K562 (cell line): ENCODE measurements around the gene RNF207. TPM values are rescaled to one million over a fixed set of nuclear protein-coding genes. Genes with fewer than 3 reads are reported as not detected.

ENCODE experiments used
- ATAC-seq: fragments of 200-7000 bp; cut with Tn5 transposase; 3 replicates; pipeline ENCODE4 v1.9.1; 2020; ENCODE audit warnings: moderate library complexity
- BruUV-seq: library from RNA; stranded (reverse); fragments of 400-500 nt; replicated peaks from 2 replicates; lab custom pipeline; 2021; lab: Mats Ljungman, UMichigan
- CTCF ChIA-PET: fragments of 300-600 bp; formaldehyde crosslinking; extraction: SDS; loops from one replicate; lab custom pipeline; 2021; ENCODE audit warnings: low intra/inter-chr PET ratio; lab: Yijun Ruan, JAX
- POLR2A ChIA-PET: fragments of 300-600, 350-650 bp; sonication (Branson Sonifier 250); formaldehyde crosslinking; extraction: SDS; loops from one replicate; lab custom pipeline; 2021; ENCODE audit warnings: antibody characterized with exemption, inconsistent platforms; lab: Yijun Ruan, JAX
- DNase-seq, 4 experiments: peaks; one replicate each; pipeline versions ENCODE4 v3.0.0 to v3.0.0-alpha.2; 2011 to 2018; ENCODE audit warnings: low spot score in 3 of 4, mixed read lengths in 3 of 4; ENCODE audit errors: extremely low read depth in 1 of 4
- FAIRE-seq: peaks from 2 replicates; lab custom pipeline; 2011; peaks lifted over from hg19 to GRCh38; lab: Jason Lieb, UNC
- H2AFZ ChIP-seq: 2 replicates; pipeline ENCODE4 v1.6.0; 2011; ENCODE audit warnings: low read depth, low read length, control low read depth, inconsistent platforms
- H3K27ac ChIP-seq: fragments of 200-600 bp; 3 replicates; pipeline ENCODE4 v1.8.0; 2011; ENCODE audit warnings: low read depth, mild to moderate bottlenecking, control low read depth, inconsistent platforms, low read length, moderate library complexity, mixed read lengths; ENCODE audit errors: extremely low read depth
- H3K27me3 ChIP-seq, 2 experiments: fragments of 300-600 bp in 1 of 2; 2 replicates in 1 of 2; 3 replicates in 1 of 2; pipeline versions ENCODE4 v1.6.0 to v1.8.0; 2011; ENCODE audit warnings: inconsistent platforms in 2 of 2, low read length in 2 of 2, mild to moderate bottlenecking in 1 of 2, mixed read lengths in 1 of 2, moderate library complexity in 1 of 2; ENCODE audit not compliant: control insufficient read depth in 2 of 2, insufficient read depth in 2 of 2
- H3K36me3 ChIP-seq: fragments of 300-600 bp; 3 replicates; pipeline ENCODE4 v1.8.0; 2011; ENCODE audit warnings: mild to moderate bottlenecking, low read length, inconsistent platforms; ENCODE audit not compliant: control insufficient read depth, insufficient read depth
- H3K4me1 ChIP-seq, 2 experiments: fragments of 200-600 bp in 1 of 2; replicated peaks in 1 of 2; 2 replicates in 1 of 2; 3 replicates in 1 of 2; pipeline versions ENCODE4 v1.5.1 to v1.8.0; 2011; ENCODE audit warnings: inconsistent platforms in 2 of 2, low read length in 2 of 2, mild to moderate bottlenecking in 1 of 2, mixed read lengths in 1 of 2, moderate library complexity in 1 of 2; ENCODE audit not compliant: control insufficient read depth in 2 of 2, insufficient read depth in 2 of 2
- H3K4me2 ChIP-seq: 2 replicates; pipeline ENCODE4 v1.6.1; 2011; ENCODE audit warnings: low read length, control low read depth, inconsistent platforms, mixed read lengths; ENCODE audit not compliant: insufficient read depth
- H3K4me3 ChIP-seq: fragments of 200-600 bp; sonication (generic), shearing (Covaris generic); 2 replicates; pipeline ENCODE4 v1.5.1; 2016; ENCODE audit warnings: control low read depth, inconsistent platforms
- H3K79me2 ChIP-seq: fragments of 200-600 bp; 3 replicates; pipeline ENCODE4 v1.8.0; 2011; ENCODE audit warnings: low read length, inconsistent platforms; ENCODE audit not compliant: control insufficient read depth, insufficient read depth
- H3K9ac ChIP-seq, 2 experiments: 2 replicates each; pipeline versions ENCODE4 v1.6.0 to v1.6.1; 2011; ENCODE audit warnings: low read depth in 2 of 2, low read length in 2 of 2, control low read depth in 1 of 2, inconsistent platforms in 1 of 2, mild to moderate bottlenecking in 1 of 2, mixed read lengths in 1 of 2; ENCODE audit not compliant: insufficient read depth in 1 of 2
- H3K9me1 ChIP-seq: one replicate; pipeline ENCODE4 v1.6.0; 2011; ENCODE audit warnings: inconsistent platforms, mild to moderate bottlenecking, low read length, moderate library complexity; ENCODE audit not compliant: control insufficient read depth, insufficient read depth
- H3K9me3 ChIP-seq: replicated peaks from 2 replicates; pipeline ENCODE4 v1.5.1; 2011; ENCODE audit warnings: low read depth, low read length, inconsistent platforms; ENCODE audit not compliant: control insufficient read depth, insufficient read depth
- H4K20me1 ChIP-seq: replicated peaks from 2 replicates; pipeline ENCODE4 v1.6.1; 2011; ENCODE audit warnings: low read length, inconsistent platforms, mixed read lengths; ENCODE audit not compliant: control insufficient read depth, insufficient read depth
- GTF2A2 ChIP-seq: IDR thresholded peaks from 2 replicates; pipeline ENCODE4 v1.6.1; 2016; ENCODE audit warnings: mild to moderate bottlenecking, missing genetic modification characterization, missing compliant biosample characterization
- HNRNPL ChIP-seq: fragments of 200-400 bp; formaldehyde crosslinking; IDR thresholded peaks from 2 replicates; pipeline ENCODE4 v1.6.1; 2017; ENCODE audit warnings: low read depth, mild to moderate bottlenecking, low read length
- MAX ChIP-seq: sonication (generic); formaldehyde crosslinking; IDR thresholded peaks from 2 replicates; pipeline ENCODE4 v1.9.0; 2022; ENCODE audit warnings: mild to moderate bottlenecking, missing genetic modification reagents
- TEAD1 ChIP-seq, 2 experiments: fragments of 450-650 bp in 1 of 2; sonication (generic) in 1 of 2; formaldehyde crosslinking; IDR thresholded peaks; 2 replicates each; pipeline versions ENCODE4 v1.4.0 to v1.8.0; 2020 to 2022; ENCODE audit warnings: mild to moderate bottlenecking in 2 of 2, missing genetic modification reagents in 1 of 2
- WGBS: fragments of 100-300 bp; shearing (Covaris generic); methylation state at CpG from one replicate; pipeline ENCODE4 v1.1.6; 2016; ENCODE audit warnings: low coverage, mixed read lengths; ENCODE audit not compliant: insufficient coverage; ENCODE audit errors: missing lambda C conversion rate; 5-methylcytosine and 5-hydroxymethylcytosine counted together
- in situ Hi-C: fragments of 300-500 bp; cut with MboI; formaldehyde crosslinking; loops from 4 replicates; pipeline ENCODE4 v1.15.0; 2018; ENCODE audit warnings: inconsistent platforms, mixed read lengths
- intact Hi-C: fragments of 100-400 bp; cut with micrococcal nuclease; formaldehyde crosslinking; loops from 2 replicates; pipeline ENCODE4 v1.14.2; 2022
- polyA plus RNA-seq, 8 experiments: library from polyadenylated mRNA; depleted of rRNA in 4 of 8; stranded (reverse) in 5 of 8; unstranded in 3 of 8; fragments of >200 nt; fragmentation: Nextera tagmentation in 2 of 8; fragmentation: Illumina TruSeq in 1 of 8; extraction: Ambion mirVana in 2 of 8; extraction: Trizol in 1 of 8; gene quantifications; 2 replicates each; pipeline versions ENCODE4 v1.2.1 to v1.2.3, GENCODE V29; 2011 to 2014; ENCODE audit warnings: inconsistent platforms in 1 of 8, missing spikeins in 1 of 8
- total RNA-seq, 7 experiments: library from RNA; depleted of rRNA in 6 of 7; stranded (reverse); fragments of >200 nt in 6 of 7; fragmentation: Illumina TruSeq in 2 of 7; extraction: Trizol in 2 of 7; gene quantifications; 2 replicates each; pipeline versions ENCODE4 v1.2.1 to v1.2.3, GENCODE V29; 2011 to 2021; ENCODE audit warnings: low replicate concordance in 1 of 7

RNF207 gene
- total and polyA plus RNA-seq, 9 of the 15 experiments (the other 6 are each of a cell fraction or from before 2014, with no cell fraction given), result 2.7 to 30.6 (median 12.9) TPM

GRCh38 chr1:6251233-6251632 is 45.3 kb downstream of the RNF207 start:
- Histone ChIP-seq H3K36me3 (no peaks in the 10 kb centered on the region), H2AFZ (no peak overlapping the region), H3K4me1 (peaks cover 1 to 51% of the 10 kb centered on the region in 2 experiments; a peak in 2 of 5 replicates), H3K27ac (no peak overlapping the region), H3K27me3 (peaks cover 17 to 62% of the 10 kb centered on the region in 2 experiments; a peak in 4 of 5 replicates), H3K79me2 (no peaks in the 10 kb centered on the region), H3K9me1 (peaks cover 10% of the 10 kb centered on the region), H3K4me3 (no peak overlapping the region), H3K9me3 (no peaks in the 10 kb centered on the region), H4K20me1 (peaks cover 59% of the 10 kb centered on the region), H3K4me2 (no peak overlapping the region), H3K9ac (0 out of 4 replicates have a peak overlapping the region, but pooled peaks of 1 of the 2 experiments have one; percentile 20)
- ChIA-PET CTCF (interaction anchor here (2.4 kb wide), 1 partner anchor 92 kb away, joined by 10 read pairs; no protein-coding TSS in a partner anchor), POLR2A (interaction anchor here (0.5 to 0.6 kb wide), 2 partner anchors 249 to 1013 kb away, joined by 3 to 4 read pairs; no protein-coding TSS in a partner anchor)
- DNase-seq (no peak), ATAC-seq (no peak), FAIRE-seq (no peak)
- intact Hi-C loops (no loop called here), in situ Hi-C loops (loop anchor here (25.0 kb wide), 1 partner anchor 961 kb away; no protein-coding TSS in a partner anchor)
- 20% methylated on average over 19 of the region's 19 CpGs for WGBS
- BruUV-seq, result no TSS peak
- TF ChIP-seq HNRNPL (0 out of 2 replicates have a peak, but pooled peaks have one; percentile 53), MAX (CRISPR knock-in tag) (0 out of 2 replicates have a peak, but pooled peaks have one; percentile 30), TEAD1 (CRISPR knock-in tag; IDR thresholded peaks at IDR 0.05) (0 out of 4 replicates have a peak, but pooled peaks of 1 of the 2 experiments have one; percentile 31), GTF2A2 (tag) (no peak)
